Mesendoderm (in vitro differentiated cells): ENCODE results near the gene C10orf67.
A peak's percentile ranks its signal among the peaks of the same experiment; 100 is the strongest.

ENCODE experiments used
- DNase-seq: peaks from one replicate; pipeline ENCODE4 v3.0.0; 2013
- H2AK5ac ChIP-seq: 2 replicates; pipeline ENCODE4 v1.6.1; 2013; ENCODE audit warnings: low read length, inconsistent platforms
- H2BK120ac ChIP-seq: 2 replicates; pipeline ENCODE4 v1.6.1; 2013; ENCODE audit warnings: low read depth, mild to moderate bottlenecking, low read length, moderate library complexity, mixed read lengths
- H2BK15ac ChIP-seq: replicated peaks from 2 replicates; pipeline ENCODE4 v1.6.1; 2013; ENCODE audit warnings: low read depth, mild to moderate bottlenecking, moderate library complexity
- H2BK5ac ChIP-seq: 2 replicates; pipeline ENCODE4 v1.6.1; 2013; ENCODE audit warnings: low read length, inconsistent platforms
- H3K18ac ChIP-seq: 2 replicates; pipeline ENCODE4 v1.6.1; 2013; ENCODE audit warnings: mild to moderate bottlenecking, low read length, mixed read lengths
- H3K23ac ChIP-seq: one replicate; pipeline ENCODE4 v1.6.1; 2013; ENCODE audit warnings: low read length
- H3K27ac ChIP-seq: 2 replicates; pipeline ENCODE4 v1.5.1; 2013; ENCODE audit warnings: low read depth, mild to moderate bottlenecking, inconsistent platforms, low read length, moderate library complexity
- H3K27me3 ChIP-seq: 2 replicates; pipeline ENCODE4 v1.6.1; 2013; ENCODE audit warnings: low read length, control low read depth, mild to moderate bottlenecking, inconsistent platforms; ENCODE audit not compliant: insufficient read depth, poor library complexity
- H3K36me3 ChIP-seq: 2 replicates; pipeline ENCODE4 v1.6.1; 2013; ENCODE audit warnings: low read length, inconsistent platforms; ENCODE audit not compliant: control insufficient read depth, insufficient read depth
- H3K4ac ChIP-seq: one replicate; pipeline ENCODE4 v1.6.1; 2013; ENCODE audit warnings: low read depth, mild to moderate bottlenecking, low read length, moderate library complexity
- H3K4me1 ChIP-seq: 2 replicates; pipeline ENCODE4 v1.6.1; 2013; ENCODE audit warnings: low read depth, low read length, inconsistent platforms; ENCODE audit not compliant: control insufficient read depth
- H3K4me2 ChIP-seq: 2 replicates; pipeline ENCODE4 v1.6.1; 2013; ENCODE audit warnings: low read length
- H3K4me3 ChIP-seq: 2 replicates; pipeline ENCODE4 v1.5.1; 2013; ENCODE audit warnings: mild to moderate bottlenecking, low read length
- H3K56ac ChIP-seq: one replicate; pipeline ENCODE4 v1.6.1; 2013; ENCODE audit warnings: low read length
- H3K79me1 ChIP-seq: 2 replicates; pipeline ENCODE4 v1.6.1; 2013; ENCODE audit warnings: low read length, inconsistent platforms
- H3K79me2 ChIP-seq: 2 replicates; pipeline ENCODE4 v1.6.1; 2013; ENCODE audit warnings: mild to moderate bottlenecking, low read length; ENCODE audit not compliant: control insufficient read depth, insufficient read depth
- H3K9ac ChIP-seq: 2 replicates; pipeline ENCODE4 v1.6.1; 2013; ENCODE audit warnings: low read length, inconsistent platforms
- H4K5ac ChIP-seq: one replicate; pipeline ENCODE4 v1.6.1; 2013; ENCODE audit warnings: low read length
- H4K8ac ChIP-seq: one replicate; pipeline ENCODE4 v1.6.1; 2013; ENCODE audit warnings: low read depth, mild to moderate bottlenecking, control low read depth, low read length, moderate library complexity
- WGBS: extraction: QIAGEN DNeasy Blood & Tissue Kit; methylation state at CpG from one replicate; pipeline ENCODE4 v1.1.7; 2013; ENCODE audit warnings: low lambda C conversion rate, missing lambda C conversion rate; ENCODE audit not compliant: insufficient coverage; ENCODE audit errors: extremely low coverage; 5-methylcytosine and 5-hydroxymethylcytosine counted together

C10orf67 gene

GRCh38 chr10:23186697-23187096 lies 157.9 kb downstream of the C10orf67 start:
- Histone ChIP-seq H3K36me3 (no peaks in the 10 kb centered on the region), H3K9ac (no peak overlapping the region), H3K18ac (no peak overlapping the region), H3K79me1 (no peaks in the 10 kb centered on the region), H2AK5ac (no peak overlapping the region), H4K5ac (no peak overlapping the region), H3K27me3 (peaks cover 43% of the 10 kb centered on the region), H3K79me2 (no peaks in the 10 kb centered on the region), H4K8ac (no peak overlapping the region), H2BK120ac (no peak overlapping the region), H2BK15ac (no peak overlapping the region), H3K56ac (no peak overlapping the region), H3K4me2 (no peak overlapping the region), H3K23ac (no peak overlapping the region), H3K4me3 (no peak overlapping the region), H3K27ac (no peak overlapping the region), H3K4ac (no peak overlapping the region), H3K4me1 (no peaks in the 10 kb centered on the region), H2BK5ac (no peak overlapping the region)
- DNase-seq = no peak
- no CpG with 5 or more reads among the region's 5 CpGs for WGBS

- H3K27me3 ChIP-seq = peaks cover 37% of the 10 kb centered on the region
- H3K4ac ChIP-seq = no peak overlapping the region
Measured at GRCh38 chr10:23186178-23186577, 158.4 kb downstream of the C10orf67 start.

GRCh38 chr10:23174977-23175512 lies 169.6 kb downstream of the C10orf67 start:
- Histone ChIP-seq H2AK5ac (no peak overlapping the region), H3K9ac (no peak overlapping the region), H3K4ac (no peak overlapping the region), H3K27me3 (peaks cover 68% of the 10 kb centered on the region), H3K4me2 (no peak overlapping the region), H2BK5ac (no peak overlapping the region), H3K23ac (no peak overlapping the region), H3K36me3 (no peaks in the 10 kb centered on the region), H3K4me1 (no peaks in the 10 kb centered on the region), H4K5ac (no peak overlapping the region), H3K79me2 (no peaks in the 10 kb centered on the region), H4K8ac (no peak overlapping the region), H3K79me1 (no peaks in the 10 kb centered on the region), H2BK15ac (no peak overlapping the region), H3K4me3 (no peak overlapping the region), H3K18ac (no peak overlapping the region), H3K27ac (no peak overlapping the region), H2BK120ac (no peak overlapping the region), H3K56ac (no peak overlapping the region)
- no CpG with 5 or more reads among the region's 14 CpGs for WGBS
- no peak for DNase-seq

More at GRCh38 chr10:23186178-23186577, 158.4 kb downstream of the C10orf67 start:
- Histone ChIP-seq H3K79me2 (no peaks in the 10 kb centered on the region), H3K56ac (no peak overlapping the region), H4K5ac (no peak overlapping the region), H3K4me1 (no peaks in the 10 kb centered on the region), H3K4me3 (no peak overlapping the region), H2BK5ac (no peak overlapping the region), H3K18ac (no peak overlapping the region), H3K23ac (no peak overlapping the region), H2BK120ac (no peak overlapping the region), H4K8ac (no peak overlapping the region), H3K36me3 (no peaks in the 10 kb centered on the region), H3K4me2 (no peak overlapping the region), H2BK15ac (no peak overlapping the region), H3K9ac (no peak overlapping the region), H3K79me1 (no peaks in the 10 kb centered on the region), H3K27ac (no peak overlapping the region), H2AK5ac (no peak overlapping the region)
- no peak for DNase-seq
- no CpG with 5 or more reads among the region's 7 CpGs for WGBS

GRCh38 chr10:23174074-23174976 lies 170.3 kb downstream of the C10orf67 start:
- no peak overlapping the region for H3K23ac ChIP-seq
- no peak overlapping the region for H3K27ac ChIP-seq
- peak overlapping the region; percentile 56 for H3K4me2 ChIP-seq
- no peaks in the 10 kb centered on the region for H3K79me2 ChIP-seq
- no peak overlapping the region for H3K18ac ChIP-seq
- H3K9ac ChIP-seq = no peak overlapping the region
- DNase-seq = no peak
- H3K36me3 ChIP-seq = no peaks in the 10 kb centered on the region
- H3K56ac ChIP-seq = no peak overlapping the region
- no peaks in the 10 kb centered on the region for H3K4me1 ChIP-seq
- no peak overlapping the region for H2AK5ac ChIP-seq
- H2BK5ac ChIP-seq = no peak overlapping the region
- H2BK15ac ChIP-seq = no peak overlapping the region
- no peak overlapping the region for H4K5ac ChIP-seq
- H4K8ac ChIP-seq = no peak overlapping the region
- no CpG with 5 or more reads among the region's 88 CpGs for WGBS
- H3K27me3 ChIP-seq = peaks cover 70% of the 10 kb centered on the region
- H3K4me3 ChIP-seq = no peak overlapping the region
- no peak overlapping the region for H3K4ac ChIP-seq
- no peak overlapping the region for H2BK120ac ChIP-seq
- no peaks in the 10 kb centered on the region for H3K79me1 ChIP-seq

GRCh38 chr10:23173214-23174073 lies 171.2 kb downstream of the C10orf67 start:
- no peaks in the 10 kb centered on the region for H3K79me2 ChIP-seq
- no peak overlapping the region for H2AK5ac ChIP-seq
- H3K27me3 ChIP-seq = peaks cover 69% of the 10 kb centered on the region
- H3K18ac ChIP-seq = no peak overlapping the region
- H3K4me2 ChIP-seq = peak overlapping the region; percentile 56
- no peak overlapping the region for H3K9ac ChIP-seq
- H3K79me1 ChIP-seq = no peaks in the 10 kb centered on the region
- WGBS = no CpG with 5 or more reads among the region's 82 CpGs
- peak; percentile 58 for DNase-seq
- H2BK15ac ChIP-seq = no peak overlapping the region
- H2BK5ac ChIP-seq = no peak overlapping the region
- H3K23ac ChIP-seq = no peak overlapping the region
- no peaks in the 10 kb centered on the region for H3K36me3 ChIP-seq
- H2BK120ac ChIP-seq = no peak overlapping the region
- no peak overlapping the region for H4K5ac ChIP-seq
- H3K4me3 ChIP-seq = no peak overlapping the region
- H3K4me1 ChIP-seq = no peaks in the 10 kb centered on the region
- no peak overlapping the region for H3K27ac ChIP-seq
- H4K8ac ChIP-seq = no peak overlapping the region
- no peak overlapping the region for H3K4ac ChIP-seq
- no peak overlapping the region for H3K56ac ChIP-seq
